ENCODE results near the gene SH3BP5. TPM values are rescaled to one million over a fixed set of nuclear protein-coding genes. Genes with fewer than 3 reads are reported as not detected.

The SH3BP5 gene
- total RNA-seq, 1 donor from 2014 or later = 24.0 TPM

DNA sequence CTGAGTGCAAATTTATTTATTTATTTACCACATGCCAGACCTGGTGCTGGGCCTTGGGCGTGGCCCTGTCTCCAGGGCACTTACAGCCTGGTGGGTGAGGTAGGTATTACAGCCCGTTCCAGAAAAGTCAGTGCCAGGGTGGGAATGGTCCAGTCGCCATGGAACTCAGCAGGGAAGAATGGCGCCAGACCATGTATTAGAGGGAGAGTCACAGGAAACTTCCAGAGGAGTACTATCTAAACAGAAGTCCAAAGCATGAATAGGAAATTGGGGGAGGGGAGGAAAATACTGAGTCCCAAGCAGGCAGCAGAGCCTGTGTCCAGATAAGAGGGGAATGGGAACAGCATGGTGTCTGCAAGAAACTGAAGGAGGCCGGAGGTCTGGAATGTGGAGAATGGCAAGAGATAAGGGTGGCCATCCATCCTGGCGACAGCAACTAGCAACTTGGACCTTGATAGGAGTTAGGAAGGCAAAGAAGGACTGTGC, 27.0 kb downstream of the SH3BP5 start:
- Histone ChIP-seq H3K4me1 (ENCODE audit: control insufficient read depth in 3 of 3, insufficient read depth in 3 of 3, low read length in 3 of 3) (peaks cover 6 to 37% (median 13%) of the 10 kb centered on the region in 3 donors), H3K4me3 (ENCODE audit: low read length in 3 of 3) (no peak overlapping the region), H3K36me3 (ENCODE audit: control insufficient read depth in 3 of 3, insufficient read depth in 3 of 3, low read length in 3 of 3) (peaks cover 7 to 22% (median 11%) of the 10 kb centered on the region in 3 donors), H3K9me3 (ENCODE audit: control insufficient read depth in 3 of 3, low read length in 3 of 3) (no peaks in the 10 kb centered on the region), H3K9ac (ENCODE audit: low read depth in 1 of 3, low read length in 3 of 3) (no peak overlapping the region), H3K27ac (ENCODE audit: low read depth, low read length) (no peak overlapping the region), H3K27me3 (ENCODE audit: control insufficient read depth in 3 of 3, insufficient read depth in 3 of 3, low read length in 3 of 3) (no peaks in the 10 kb centered on the region)

DNA sequence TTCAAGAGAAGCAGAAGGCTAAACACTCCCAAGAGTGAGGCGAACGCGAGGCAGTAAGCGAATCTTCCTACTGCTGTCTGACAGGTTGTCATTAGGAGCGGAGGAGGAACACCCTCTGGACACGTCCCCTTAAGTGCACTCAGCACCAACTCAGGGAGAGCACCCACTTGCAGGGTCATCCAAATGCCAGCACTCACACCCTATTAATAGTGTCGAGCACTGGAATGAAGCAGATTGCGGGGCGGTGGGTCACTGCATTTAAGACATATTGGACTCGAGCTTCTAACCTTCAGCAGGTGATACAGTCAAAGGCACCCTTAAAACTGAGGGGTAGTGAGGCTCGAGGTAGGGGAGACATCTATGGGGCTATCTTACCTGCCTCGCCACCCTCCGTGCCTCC, 28.7 kb downstream of the SH3BP5 start:
- H3K27me3 ChIP-seq (ENCODE audit: control insufficient read depth in 3 of 3, insufficient read depth in 3 of 3, low read length in 3 of 3) = no peaks in the 10 kb centered on the region
- H3K4me3 ChIP-seq (ENCODE audit: low read length in 3 of 3) = no peak overlapping the region
- no peaks in the 10 kb centered on the region for H3K9me3 ChIP-seq (ENCODE audit: control insufficient read depth in 3 of 3, low read length in 3 of 3)
- no peak overlapping the region for H3K27ac ChIP-seq (ENCODE audit: low read depth, low read length)
- H3K4me1 ChIP-seq (ENCODE audit: control insufficient read depth in 3 of 3, insufficient read depth in 3 of 3, low read length in 3 of 3) = peaks cover 3 to 35% (median 12%) of the 10 kb centered on the region in 3 donors
- H3K36me3 ChIP-seq (ENCODE audit: control insufficient read depth in 3 of 3, insufficient read depth in 3 of 3, low read length in 3 of 3) = peaks cover 7 to 22% (median 11%) of the 10 kb centered on the region in 3 donors
- no peak overlapping the region for H3K9ac ChIP-seq (ENCODE audit: low read depth in 1 of 3, low read length in 3 of 3)

GRCh38 chr3:15303216-15303615, 29.2 kb downstream of the SH3BP5 start:
- no peaks in the 10 kb centered on the region for H3K9me3 ChIP-seq (ENCODE audit: control insufficient read depth in 3 of 3, low read length in 3 of 3)
- no peak overlapping the region for H3K9ac ChIP-seq (ENCODE audit: low read depth in 1 of 3, low read length in 3 of 3)
- H3K27ac ChIP-seq (ENCODE audit: low read depth, low read length) = no peak overlapping the region
- H3K36me3 ChIP-seq (ENCODE audit: control insufficient read depth in 3 of 3, insufficient read depth in 3 of 3, low read length in 3 of 3) = peaks cover 7 to 22% (median 11%) of the 10 kb centered on the region in 3 donors
- no peaks in the 10 kb centered on the region for H3K27me3 ChIP-seq (ENCODE audit: control insufficient read depth in 3 of 3, insufficient read depth in 3 of 3, low read length in 3 of 3)
- H3K4me1 ChIP-seq (ENCODE audit: control insufficient read depth in 3 of 3, insufficient read depth in 3 of 3, low read length in 3 of 3) = peaks cover 3 to 32% (median 12%) of the 10 kb centered on the region in 3 donors
- no peak overlapping the region for H3K4me3 ChIP-seq (ENCODE audit: low read length in 3 of 3)

- Histone ChIP-seq H3K4me3 (ENCODE audit: low read length in 3 of 3) (no peak overlapping the region), H3K27ac (ENCODE audit: low read depth, low read length) (no peak overlapping the region), H3K36me3 (ENCODE audit: control insufficient read depth in 3 of 3, insufficient read depth in 3 of 3, low read length in 3 of 3) (peaks cover 7 to 22% (median 11%) of the 10 kb centered on the region in 3 donors), H3K9me3 (ENCODE audit: control insufficient read depth in 3 of 3, low read length in 3 of 3) (no peaks in the 10 kb centered on the region), H3K27me3 (ENCODE audit: control insufficient read depth in 3 of 3, insufficient read depth in 3 of 3, low read length in 3 of 3) (no peaks in the 10 kb centered on the region), H3K9ac (ENCODE audit: low read depth in 1 of 3, low read length in 3 of 3) (no peak overlapping the region), H3K4me1 (ENCODE audit: control insufficient read depth in 3 of 3, insufficient read depth in 3 of 3, low read length in 3 of 3) (peaks cover 3 to 30% (median 12%) of the 10 kb centered on the region in 3 donors)
These were observed 30.6 kb downstream of the SH3BP5 start for GRCh38 chr3:15301761-15302160.

GRCh38 chr3:15300323-15301078, 31.9 kb downstream of the SH3BP5 start:
- Histone ChIP-seq H3K9me3 (ENCODE audit: control insufficient read depth in 3 of 3, low read length in 3 of 3) (no peaks in the 10 kb centered on the region), H3K27ac (ENCODE audit: low read depth, low read length) (peak overlapping the region; percentile 8), H3K4me1 (ENCODE audit: control insufficient read depth in 3 of 3, insufficient read depth in 3 of 3, low read length in 3 of 3) (peaks cover 11 to 36% (median 13%) of the 10 kb centered on the region in 3 donors), H3K4me3 (ENCODE audit: low read length in 3 of 3) (no peak overlapping the region), H3K27me3 (ENCODE audit: control insufficient read depth in 3 of 3, insufficient read depth in 3 of 3, low read length in 3 of 3) (no peaks in the 10 kb centered on the region), H3K36me3 (ENCODE audit: control insufficient read depth in 3 of 3, insufficient read depth in 3 of 3, low read length in 3 of 3) (peaks cover 7 to 22% (median 11%) of the 10 kb centered on the region in 3 donors), H3K9ac (ENCODE audit: low read depth in 1 of 3, low read length in 3 of 3) (no peak overlapping the region)

DNA sequence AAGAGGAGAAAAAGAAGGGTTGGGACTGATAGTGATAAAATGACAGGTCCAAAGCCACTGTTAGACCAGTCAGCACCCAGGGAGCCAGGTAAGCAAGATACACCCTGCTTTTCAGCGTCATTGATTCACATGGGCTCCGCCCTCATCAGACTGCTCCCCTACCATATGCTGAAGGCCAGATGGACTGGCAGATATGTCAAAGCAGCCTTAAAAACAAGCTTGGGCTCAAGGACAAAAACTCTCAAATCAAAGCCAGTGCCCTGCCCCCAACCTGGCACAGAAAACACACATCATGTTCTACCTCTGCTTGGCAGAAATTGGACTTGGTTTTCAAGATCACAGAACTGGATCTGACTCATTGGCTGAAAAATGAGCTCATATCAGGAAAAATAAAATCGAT, 33.4 kb downstream of the SH3BP5 start:
- Histone ChIP-seq H3K4me1 (ENCODE audit: control insufficient read depth in 3 of 3, insufficient read depth in 3 of 3, low read length in 3 of 3) (peaks cover 15 to 41% (median 18%) of the 10 kb centered on the region in 3 donors), H3K4me3 (ENCODE audit: low read length in 3 of 3) (no peak overlapping the region), H3K27ac (ENCODE audit: low read depth, low read length) (no peak overlapping the region), H3K27me3 (ENCODE audit: control insufficient read depth in 3 of 3, insufficient read depth in 3 of 3, low read length in 3 of 3) (no peaks in the 10 kb centered on the region), H3K9me3 (ENCODE audit: control insufficient read depth in 3 of 3, low read length in 3 of 3) (no peaks in the 10 kb centered on the region), H3K36me3 (ENCODE audit: control insufficient read depth in 3 of 3, insufficient read depth in 3 of 3, low read length in 3 of 3) (peaks cover 7 to 21% (median 11%) of the 10 kb centered on the region in 3 donors), H3K9ac (ENCODE audit: low read depth in 1 of 3, low read length in 3 of 3) (no peak overlapping the region)

DNA sequence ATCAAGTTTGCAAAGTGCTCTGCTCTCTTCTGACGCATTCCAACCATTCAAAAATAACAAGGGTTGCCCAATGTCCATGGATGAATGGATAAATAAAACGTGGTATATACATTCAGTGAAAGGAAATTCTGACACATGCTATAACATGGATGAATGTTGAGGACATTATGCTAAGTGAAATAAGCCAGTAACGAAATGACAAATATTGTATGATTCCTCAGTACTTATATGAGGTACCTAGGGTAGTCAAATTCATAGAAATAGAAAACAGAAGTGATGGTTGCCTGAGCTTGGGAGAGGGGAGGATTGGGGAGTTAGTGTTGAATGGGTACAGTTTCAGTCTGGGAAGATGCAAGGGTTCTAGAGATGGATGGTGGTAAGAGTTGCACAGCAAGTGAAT, 33.9 kb downstream of the SH3BP5 start:
- no peaks in the 10 kb centered on the region for H3K27me3 ChIP-seq (ENCODE audit: control insufficient read depth in 3 of 3, insufficient read depth in 3 of 3, low read length in 3 of 3)
- H3K27ac ChIP-seq (ENCODE audit: low read depth, low read length) = no peak overlapping the region
- H3K36me3 ChIP-seq (ENCODE audit: control insufficient read depth in 3 of 3, insufficient read depth in 3 of 3, low read length in 3 of 3) = peaks cover 7 to 16% (median 11%) of the 10 kb centered on the region in 3 donors
- no peaks in the 10 kb centered on the region for H3K9me3 ChIP-seq (ENCODE audit: control insufficient read depth in 3 of 3, low read length in 3 of 3)
- H3K4me3 ChIP-seq (ENCODE audit: low read length in 3 of 3) = no peak overlapping the region
- H3K9ac ChIP-seq (ENCODE audit: low read depth in 1 of 3, low read length in 3 of 3) = no peak overlapping the region
- peaks cover 15 to 42% (median 18%) of the 10 kb centered on the region in 3 donors for H3K4me1 ChIP-seq (ENCODE audit: control insufficient read depth in 3 of 3, insufficient read depth in 3 of 3, low read length in 3 of 3)

GRCh38 chr3:15297608-15298350, 34.6 kb downstream of the SH3BP5 start:
- Histone ChIP-seq H3K27ac (ENCODE audit: low read depth, low read length) (no peak overlapping the region), H3K36me3 (ENCODE audit: control insufficient read depth in 3 of 3, insufficient read depth in 3 of 3, low read length in 3 of 3) (peaks cover 4 to 10% (median 5%) of the 10 kb centered on the region in 3 donors), H3K9ac (ENCODE audit: low read depth in 1 of 3, low read length in 3 of 3) (no peak overlapping the region), H3K4me3 (ENCODE audit: low read length in 3 of 3) (no peak overlapping the region), H3K4me1 (ENCODE audit: control insufficient read depth in 3 of 3, insufficient read depth in 3 of 3, low read length in 3 of 3) (peaks cover 22 to 49% (median 24%) of the 10 kb centered on the region in 3 donors), H3K9me3 (ENCODE audit: control insufficient read depth in 3 of 3, low read length in 3 of 3) (no peaks in the 10 kb centered on the region), H3K27me3 (ENCODE audit: control insufficient read depth in 3 of 3, insufficient read depth in 3 of 3, low read length in 3 of 3) (no peaks in the 10 kb centered on the region)

DNA sequence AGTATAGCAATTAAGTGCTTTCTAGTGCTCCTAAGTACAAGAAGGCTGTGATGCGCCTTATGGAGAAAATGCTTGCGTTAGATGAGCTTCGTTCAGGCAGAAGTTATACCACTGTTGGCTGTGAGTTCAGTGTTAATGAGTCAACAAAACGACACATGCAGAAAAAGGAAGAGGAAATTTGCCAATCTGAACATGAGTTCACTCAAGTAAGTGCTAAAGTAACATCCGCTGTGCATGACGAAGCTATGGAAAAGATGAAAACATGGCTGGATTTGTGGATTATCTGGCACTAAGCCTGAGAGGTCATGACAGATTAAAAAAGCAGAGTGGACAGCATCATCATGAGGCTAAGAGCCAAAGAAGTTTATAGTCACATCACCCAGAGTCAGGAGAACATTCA, 36.9 kb downstream of the SH3BP5 start:
- Histone ChIP-seq H3K27me3 (ENCODE audit: control insufficient read depth in 3 of 3, insufficient read depth in 3 of 3, low read length in 3 of 3) (no peaks in the 10 kb centered on the region), H3K4me1 (ENCODE audit: control insufficient read depth in 3 of 3, insufficient read depth in 3 of 3, low read length in 3 of 3) (peaks cover 27 to 47% (median 29%) of the 10 kb centered on the region in 3 donors), H3K9ac (ENCODE audit: low read depth in 1 of 3, low read length in 3 of 3) (no peak overlapping the region), H3K9me3 (ENCODE audit: control insufficient read depth in 3 of 3, low read length in 3 of 3) (no peaks in the 10 kb centered on the region), H3K27ac (ENCODE audit: low read depth, low read length) (peak overlapping the region; percentile 62), H3K4me3 (ENCODE audit: low read length in 3 of 3) (no peak overlapping the region), H3K36me3 (ENCODE audit: control insufficient read depth in 3 of 3, insufficient read depth in 3 of 3, low read length in 3 of 3) (no peaks in the 10 kb centered on the region)

DNA sequence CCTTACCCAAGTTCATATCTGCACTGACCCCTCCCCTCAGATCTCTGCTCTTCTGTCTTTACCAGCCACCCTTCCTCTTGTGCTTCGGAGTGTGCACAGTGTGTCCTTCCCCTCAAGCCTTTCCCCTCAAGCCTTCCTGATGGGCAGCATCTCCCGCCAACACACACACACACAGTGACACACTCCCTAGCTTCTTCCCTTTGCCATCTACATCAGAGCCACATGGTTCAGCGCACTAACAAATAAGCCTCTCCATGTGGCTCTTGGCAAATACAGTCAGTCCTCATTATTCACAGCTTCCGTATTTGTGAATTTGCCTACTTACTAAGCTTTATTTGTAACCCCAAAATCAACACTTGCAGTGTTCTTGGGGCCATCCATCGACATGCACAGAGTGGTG, 37.5 kb downstream of the SH3BP5 start:
- peak overlapping the region; percentile 62 for H3K27ac ChIP-seq (ENCODE audit: low read depth, low read length)

More for the DNA sequence above, 37.5 kb downstream of the SH3BP5 start:
- Histone ChIP-seq H3K4me3 (ENCODE audit: low read length in 3 of 3) (no peak overlapping the region), H3K27me3 (ENCODE audit: control insufficient read depth in 3 of 3, insufficient read depth in 3 of 3, low read length in 3 of 3) (no peaks in the 10 kb centered on the region), H3K4me1 (ENCODE audit: control insufficient read depth in 3 of 3, insufficient read depth in 3 of 3, low read length in 3 of 3) (peaks cover 24 to 44% (median 29%) of the 10 kb centered on the region in 3 donors), H3K9ac (ENCODE audit: low read depth in 1 of 3, low read length in 3 of 3) (no peak overlapping the region), H3K9me3 (ENCODE audit: control insufficient read depth in 3 of 3, low read length in 3 of 3) (no peaks in the 10 kb centered on the region), H3K36me3 (ENCODE audit: control insufficient read depth in 3 of 3, insufficient read depth in 3 of 3, low read length in 3 of 3) (no peaks in the 10 kb centered on the region)

All from skeletal muscle tissue (tissue), 4 donors.